Adipocyte (in vitro differentiated cells): ENCODE measurements around the gene ANKRD13C.
A peak's percentile ranks its signal among the peaks of the same experiment; 100 is the strongest.
"Not testable (repeated sequence)": the region's sequence is repeated elsewhere in the genome, so short reads cannot be mapped to it uniquely, and the experiment has no call there.

Source experiments
- DNase-seq: peaks from one replicate; pipeline ENCODE4 v3.0.0-alpha.2; 2015; ENCODE audit warnings: low read depth
- H3K27me3 ChIP-seq: replicated peaks from 2 replicates; pipeline ENCODE4 v1.7.0; 2013; ENCODE audit warnings: mild to moderate bottlenecking, low read length, moderate library complexity; ENCODE audit not compliant: control insufficient read depth, insufficient read depth
- H3K36me3 ChIP-seq: 2 replicates; pipeline ENCODE4 v1.7.0; 2013; ENCODE audit warnings: low read length, mild to moderate bottlenecking, moderate library complexity; ENCODE audit not compliant: control insufficient read depth, insufficient read depth, severe bottlenecking
- H3K4me1 ChIP-seq: 2 replicates; pipeline ENCODE4 v1.7.0; 2013; ENCODE audit warnings: mild to moderate bottlenecking, low read length, moderate library complexity; ENCODE audit not compliant: control insufficient read depth, insufficient read depth
- H3K4me3 ChIP-seq: 2 replicates; pipeline ENCODE4 v1.7.0; 2013; ENCODE audit warnings: mild to moderate bottlenecking, low read length, moderate library complexity
- H3K9ac ChIP-seq: 2 replicates; pipeline ENCODE4 v1.7.0; 2013; ENCODE audit warnings: mild to moderate bottlenecking, low read length, moderate library complexity
- H3K9me3 ChIP-seq: 2 replicates; pipeline ENCODE4 v1.7.0; 2013; ENCODE audit warnings: mild to moderate bottlenecking, low read length, moderate library complexity; ENCODE audit not compliant: control insufficient read depth

ANKRD13C gene

GRCh38 chr1:70382682-70383081 is 28.2 kb upstream of the ANKRD13C start:
- H3K4me3 ChIP-seq: no peak overlapping the region
- no peaks in the 10 kb centered on the region for H3K36me3 ChIP-seq
- DNase-seq: no peak
- no peak overlapping the region for H3K9ac ChIP-seq
- no peaks in the 10 kb centered on the region for H3K27me3 ChIP-seq
- H3K4me1 ChIP-seq: no peaks in the 10 kb centered on the region
- no peaks in the 10 kb centered on the region for H3K9me3 ChIP-seq

- no peaks in the 10 kb centered on the region for H3K4me1 ChIP-seq
- no peaks in the 10 kb centered on the region for H3K9me3 ChIP-seq
- H3K36me3 ChIP-seq: no peaks in the 10 kb centered on the region
- H3K4me3 ChIP-seq: no peak overlapping the region
- H3K27me3 ChIP-seq: no peaks in the 10 kb centered on the region
- DNase-seq: no peak
- no peak overlapping the region for H3K9ac ChIP-seq
Measured at GRCh38 chr1:70376196-70376595, 21.7 kb upstream of the ANKRD13C start.

- not testable (repeated sequence) for H3K4me1 ChIP-seq, H3K27me3 ChIP-seq, DNase-seq, H3K9ac ChIP-seq, H3K9me3 ChIP-seq, H3K4me3 ChIP-seq, H3K36me3 ChIP-seq
Measured at GRCh38 chr1:70373580-70373979, 19.1 kb upstream of the ANKRD13C start.

DNA sequence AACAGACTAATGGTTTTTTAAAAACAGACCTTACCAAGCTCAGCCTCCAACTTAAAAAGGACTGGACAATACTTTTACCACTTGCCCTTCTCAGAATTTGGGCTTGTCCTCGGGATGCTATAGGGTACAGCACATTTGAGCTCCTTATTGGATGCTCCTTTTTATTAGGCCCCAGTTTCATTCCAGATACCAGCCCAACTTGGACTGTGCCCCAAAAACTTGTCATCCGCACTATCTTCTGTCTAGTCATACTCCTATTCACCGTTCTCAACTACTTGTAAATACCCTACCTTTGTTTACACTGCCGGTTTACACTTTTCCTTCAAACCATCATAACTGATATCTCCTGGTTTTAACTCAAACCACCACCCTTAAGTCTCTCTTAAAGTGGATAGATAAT is 17.9 kb upstream of the ANKRD13C start:
- Histone ChIP-seq H3K4me3 (no peak overlapping the region), H3K9me3 (no peaks in the 10 kb centered on the region), H3K27me3 (no peaks in the 10 kb centered on the region), H3K4me1 (no peaks in the 10 kb centered on the region), H3K36me3 (no peaks in the 10 kb centered on the region), H3K9ac (no peak overlapping the region)
- DNase-seq: no peak

DNA sequence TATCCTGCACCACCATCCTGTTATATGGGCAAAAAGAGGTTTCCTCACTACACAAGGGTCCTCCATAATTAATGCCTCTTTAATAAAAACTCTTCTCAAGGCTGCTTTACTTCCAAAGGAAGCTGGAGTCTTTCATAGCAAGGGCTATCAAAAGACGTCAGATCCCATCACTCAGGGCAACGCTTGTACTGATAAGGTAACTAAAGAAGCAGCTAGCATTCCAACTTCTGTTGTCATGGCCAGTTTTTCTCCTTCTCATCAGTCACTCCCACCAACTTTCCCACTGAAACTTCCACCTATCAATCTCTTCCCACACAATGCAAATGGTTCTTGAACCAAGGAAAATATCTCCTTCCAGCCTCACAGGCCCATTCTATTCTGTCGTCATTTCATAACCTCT is 17.1 kb upstream of the ANKRD13C start:
- not testable (repeated sequence) for H3K9ac ChIP-seq, H3K36me3 ChIP-seq, H3K4me3 ChIP-seq, H3K27me3 ChIP-seq, H3K4me1 ChIP-seq, DNase-seq, H3K9me3 ChIP-seq

GRCh38 chr1:70367397-70367796 is 12.9 kb upstream of the ANKRD13C start:
- not testable (repeated sequence) for H3K4me1 ChIP-seq

DNA sequence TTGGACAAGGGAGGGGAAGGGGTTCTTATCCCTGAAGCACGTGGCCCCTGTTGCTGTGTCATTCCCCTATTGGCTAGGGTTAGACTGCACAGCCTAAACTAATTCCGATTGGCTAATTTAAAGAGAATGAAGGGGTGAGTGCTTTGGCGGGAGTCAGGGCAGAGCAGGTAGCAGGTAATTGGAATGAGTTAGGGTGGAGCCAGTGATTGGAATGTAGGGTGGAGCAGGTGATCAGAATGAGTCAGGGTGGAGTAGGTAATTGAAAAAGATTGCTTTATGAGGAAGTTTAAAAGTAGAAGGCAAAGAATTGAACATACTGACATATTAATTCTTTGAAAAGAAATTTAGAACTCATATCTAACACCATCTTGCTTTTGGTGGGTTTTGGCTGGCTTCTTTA is 12.5 kb upstream of the ANKRD13C start:
- not testable (repeated sequence) for H3K4me1 ChIP-seq, H3K9ac ChIP-seq, H3K4me3 ChIP-seq, H3K9me3 ChIP-seq, H3K27me3 ChIP-seq, H3K36me3 ChIP-seq, DNase-seq

More at GRCh38 chr1:70367397-70367796, 12.9 kb upstream of the ANKRD13C start:
- not testable (repeated sequence) for H3K9me3 ChIP-seq, H3K27me3 ChIP-seq, H3K9ac ChIP-seq, H3K4me3 ChIP-seq, DNase-seq, H3K36me3 ChIP-seq

GRCh38 chr1:70366425-70366952 is 12.0 kb upstream of the ANKRD13C start:
- not testable (repeated sequence) for H3K4me3 ChIP-seq, H3K4me1 ChIP-seq, H3K9me3 ChIP-seq, H3K9ac ChIP-seq, H3K36me3 ChIP-seq, H3K27me3 ChIP-seq, DNase-seq

DNA sequence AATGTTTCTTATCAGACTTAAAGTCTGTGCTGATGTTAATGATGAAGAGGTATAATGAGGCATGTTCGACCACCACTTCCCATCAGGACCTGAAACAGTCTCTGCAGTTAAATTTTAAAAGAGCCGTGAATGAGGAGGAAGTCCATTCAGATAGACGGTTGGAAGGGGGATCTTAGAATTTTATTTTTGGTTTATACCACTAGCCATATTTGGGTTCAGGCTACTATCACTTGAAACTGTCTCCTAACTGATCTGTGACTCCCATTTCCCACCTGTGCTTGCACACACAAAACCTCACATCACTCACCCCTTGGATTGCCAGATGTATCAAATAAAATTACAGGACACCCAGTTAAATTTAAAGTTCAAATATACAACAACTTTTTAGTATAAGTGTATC is 9.9 kb upstream of the ANKRD13C start:
- H3K36me3 ChIP-seq: no peaks in the 10 kb centered on the region
- DNase-seq: no peak
- H3K27me3 ChIP-seq: no peaks in the 10 kb centered on the region
- H3K9me3 ChIP-seq: no peaks in the 10 kb centered on the region
- H3K4me1 ChIP-seq: peaks cover 7% of the 10 kb centered on the region
- no peak overlapping the region for H3K4me3 ChIP-seq
- H3K9ac ChIP-seq: no peak overlapping the region

DNA sequence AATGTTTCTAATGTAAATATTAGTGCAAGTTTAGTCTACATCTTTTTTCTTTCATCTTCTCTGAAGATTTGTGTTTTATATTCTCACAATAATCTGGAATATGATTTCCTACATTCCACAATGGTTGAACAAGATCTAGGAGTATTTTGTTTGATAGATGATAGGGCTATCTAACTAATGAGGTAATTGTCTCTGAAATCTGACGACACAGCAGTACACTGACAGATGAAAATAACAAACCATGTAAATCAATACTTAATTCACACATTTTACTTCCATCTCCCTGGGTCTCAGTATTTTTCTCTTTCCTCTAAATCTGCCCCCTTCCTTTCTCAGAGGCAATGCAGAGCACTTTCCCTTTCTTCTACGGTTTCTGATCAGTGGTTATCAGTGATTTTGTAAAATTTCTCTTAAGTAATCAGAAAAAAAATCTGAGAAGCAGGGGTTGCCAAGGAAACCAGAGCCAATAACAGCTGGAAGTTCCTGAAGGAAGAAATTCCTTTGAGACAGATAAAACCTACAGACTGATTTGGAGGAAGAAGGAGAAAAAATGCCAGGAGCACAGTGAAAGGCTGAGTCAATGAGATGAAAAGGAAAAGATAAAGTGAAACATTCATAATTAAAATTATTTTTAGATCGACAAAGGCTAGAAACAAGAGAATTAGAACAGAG is 7.3 kb upstream of the ANKRD13C start:
- no peaks in the 10 kb centered on the region for H3K9me3 ChIP-seq
- H3K9ac ChIP-seq: peak overlapping the region; percentile 47
- peak; percentile 18 for DNase-seq
- peak overlapping the region; percentile 54 for H3K4me3 ChIP-seq
- H3K27me3 ChIP-seq: no peaks in the 10 kb centered on the region
- H3K36me3 ChIP-seq: no peaks in the 10 kb centered on the region
- H3K4me1 ChIP-seq: peaks cover 7% of the 10 kb centered on the region

DNA sequence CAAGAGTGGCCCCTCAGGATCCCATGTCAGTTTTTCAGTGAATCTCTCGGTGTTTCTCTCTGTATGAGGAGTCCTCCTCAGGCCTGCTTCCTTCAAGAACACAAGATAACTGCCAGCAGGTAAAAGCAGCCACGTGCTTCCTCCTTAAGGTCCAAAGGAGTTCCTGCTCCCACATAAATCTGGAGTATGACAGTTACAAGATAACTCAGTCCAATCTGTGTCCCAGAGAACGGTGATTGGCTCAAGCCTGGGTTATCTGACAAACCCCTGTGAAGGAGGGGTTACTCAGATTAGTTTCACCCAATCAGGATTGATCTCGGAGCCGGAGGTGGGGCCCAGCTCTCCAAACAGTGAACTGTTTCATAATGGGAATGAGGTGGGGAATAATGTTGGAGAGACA is 5.8 kb upstream of the ANKRD13C start:
- Histone ChIP-seq H3K4me1 (peaks cover 8% of the 10 kb centered on the region), H3K9me3 (no peaks in the 10 kb centered on the region), H3K4me3 (no peak overlapping the region), H3K27me3 (no peaks in the 10 kb centered on the region), H3K36me3 (no peaks in the 10 kb centered on the region), H3K9ac (no peak overlapping the region)
- DNase-seq: no peak
